Measurements from ENCODE around the gene APRT.

GRCh38 chr16:88779406-88780141 lies 32.2 kb downstream of the APRT start:
- no peak for TF ChIP-seq POLR2A (IDR thresholded peaks at IDR 0.05; ENCODE audit: low read depth, low read length)
- TF ChIP-seq CTCF (conservative IDR thresholded peaks at IDR 0.05; ENCODE audit: low read depth, low read length), result no peak
- no peak for TF ChIP-seq SMC3 (IDR thresholded peaks at IDR 0.05; ENCODE audit: low read depth, low read length)
- TF ChIP-seq CHD1 (IDR thresholded peaks at IDR 0.05; ENCODE audit: low read depth, low read length), result no peak
- no peak for TF ChIP-seq MAZ (IDR thresholded peaks at IDR 0.05; ENCODE audit: borderline replicate concordance, low read depth, low read length)
- TF ChIP-seq MXI1 (IDR thresholded peaks at IDR 0.05; ENCODE audit: borderline replicate concordance, low read depth, low read length), result no peak
- no peak for TF ChIP-seq RAD21 (IDR thresholded peaks at IDR 0.05; ENCODE audit: low read length)
- no peak for TF ChIP-seq NFE2L2 (IDR thresholded peaks at IDR 0.05; ENCODE audit: low read depth, low read length)
- TF ChIP-seq CEBPB (IDR thresholded peaks at IDR 0.05; ENCODE audit: low read depth, low read length), result no peak
- TF ChIP-seq MAFK (IDR thresholded peaks at IDR 0.05; ENCODE audit: low read depth, low read length), result no peak
- no peak for TF ChIP-seq BHLHE40 (IDR thresholded peaks at IDR 0.05; ENCODE audit: low read depth, low read length)
- TF ChIP-seq ELK1 (IDR thresholded peaks at IDR 0.05; ENCODE audit: borderline replicate concordance, low read depth, low read length), result no peak
- TF ChIP-seq RFX5 (IDR thresholded peaks at IDR 0.05; ENCODE audit: low read depth, low read length), result no peak
- TF ChIP-seq RCOR1 (IDR thresholded peaks at IDR 0.05; ENCODE audit: insufficient replicate concordance, low read length), result no peak

Data from IMR-90 (cell line).